HL-60 (cell line): Measurements from ENCODE around the gene NUCB1.

ENCODE experiments used
- DNase-seq, 2 experiments: peaks; one replicate each; pipeline ENCODE4 v3.0.0-alpha.2; 2010 to 2020; ENCODE audit warnings: low read depth in 1 of 2, low spot score in 1 of 2
- H3K27ac ChIP-seq: fragments of 250-450 bp; sonication (Bioruptor Pico); replicated peaks from 2 replicates; pipeline ENCODE4 v1.5.1; 2020; ENCODE audit warnings: mild to moderate bottlenecking, moderate library complexity
- H3K27me3 ChIP-seq: fragments of 250-450 bp; sonication (Bioruptor Pico); 2 replicates; pipeline ENCODE4 v1.5.1; 2021; ENCODE audit warnings: mild to moderate bottlenecking, moderate library complexity; ENCODE audit not compliant: insufficient read depth, poor library complexity, severe bottlenecking
- H3K4me3 ChIP-seq: replicated peaks from 2 replicates; pipeline ENCODE4 v1.5.1; 2011; ENCODE audit warnings: mild to moderate bottlenecking, control low read depth, low read length; ENCODE audit not compliant: insufficient read depth
- CTCF ChIP-seq: IDR thresholded peaks from one replicate; pipeline ENCODE4 v1.5.1; 2011; ENCODE audit warnings: low read length, control low read depth, inconsistent platforms; ENCODE audit not compliant: insufficient read depth
- GABPA ChIP-seq: IDR thresholded peaks from 2 replicates; pipeline ENCODE4 v1.6.1; 2012; ENCODE audit warnings: low read depth
- POLR2AphosphoS5 ChIP-seq: IDR thresholded peaks from 2 replicates; pipeline ENCODE4 v1.6.1; 2012; ENCODE audit warnings: low read depth
- SPI1 ChIP-seq: IDR thresholded peaks from 2 replicates; pipeline ENCODE4 v1.6.1; 2012; ENCODE audit warnings: low read depth, mild to moderate bottlenecking, borderline replicate concordance
- long read RNA-seq: library from polyadenylated mRNA; unstranded; transcript quantifications from one replicate; pipeline ENCODE4 v2.0.0, GENCODE V29; 2020
- TF ChIP-seq, protein P1 (sequence below): IDR thresholded peaks from 2 replicates; pipeline ENCODE4 v1.6.1; 2012; ENCODE audit warnings: low read depth; ENCODE audit not compliant: insufficient replicate concordance

NUCB1 gene
- long read RNA-seq, transcript NUCB1-201 (13 exons, 2,668 nt), result major isoform, 100 of 134 reads
- long read RNA-seq, partial matches to known transcripts, result 21 of 134 reads
- long read RNA-seq, other reads (novel, unspliced or antisense), result 12 of 134 reads

DNA sequence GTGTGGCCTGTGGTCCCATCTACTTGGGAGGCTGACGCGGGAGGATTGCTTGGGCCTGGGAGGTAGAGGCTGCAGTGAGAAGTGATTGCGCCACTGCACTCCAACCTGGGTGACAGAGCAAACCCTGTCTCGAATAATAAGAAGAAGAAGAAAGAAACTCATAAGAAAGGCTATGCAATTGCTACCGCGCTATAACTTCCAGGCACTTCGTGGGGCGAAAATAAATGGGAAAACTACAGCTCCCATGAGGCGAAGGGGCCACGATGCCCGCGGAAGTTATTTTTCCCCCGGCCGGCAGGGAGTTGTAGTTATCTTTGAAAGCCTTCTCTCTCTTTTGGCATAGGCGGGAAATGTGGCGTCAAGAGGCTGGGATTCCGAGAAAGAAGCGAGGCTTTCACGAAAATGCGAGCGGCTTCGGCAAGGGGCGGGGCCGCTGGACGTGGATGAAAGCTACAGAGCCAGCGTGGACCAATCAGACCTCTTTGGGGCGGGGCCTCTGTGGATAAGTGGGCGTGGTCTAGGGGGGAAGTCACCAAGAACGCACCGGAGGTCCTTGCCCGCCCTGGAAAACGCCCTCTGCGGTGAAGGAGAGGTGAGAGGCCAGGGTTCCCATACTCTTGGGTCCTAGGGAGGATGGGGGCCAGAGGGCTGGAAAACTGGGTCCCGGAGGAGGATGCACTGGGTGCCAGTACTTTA, at the start of gene NUCB1:
NUCB1 (plus strand) TSS at position 532 of the 696 bp plus-strand sequence. CDS start 485 bp downstream, outside the sequence.
- Histone ChIP-seq H3K27ac (peak within 1 kb of the TSS; percentile 61), H3K27me3 (peaks cover 6% of the 10 kb centered on the region), H3K4me3 (peak within 1 kb of the TSS; percentile 96)
- TF ChIP-seq POLR2AphosphoS5, result peak; percentile 44; the same call in 1 of the 2 replicates
- TF ChIP-seq SPI1, result peak; percentile 88
- no peak for TF ChIP-seq CTCF
- TF ChIP-seq GABPA, result peak; percentile 84
- DNase-seq, result peak; percentile 97 to 99

DNA sequence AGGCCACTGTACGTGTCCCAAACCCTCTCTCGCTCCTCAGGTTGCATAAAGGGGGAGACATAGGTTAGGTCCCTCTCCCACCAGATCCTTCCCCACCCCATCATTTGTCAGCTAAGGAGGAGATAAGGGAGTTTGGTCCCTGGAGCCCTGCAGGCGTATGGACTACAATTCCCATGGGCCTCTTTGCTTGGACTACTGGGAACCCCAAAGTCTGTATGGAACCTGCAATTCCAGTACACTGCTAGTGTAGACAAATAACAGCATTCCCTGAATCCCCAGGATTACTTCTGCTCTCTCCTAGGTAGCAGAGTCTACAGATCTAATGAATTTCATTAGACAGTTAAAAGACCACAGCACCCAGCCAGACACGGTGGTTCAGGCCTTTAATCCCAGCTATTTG, 47.8 kb upstream of the NUCB1 start:
- no peak overlapping the region for H3K27ac ChIP-seq
- DNase-seq, result no peak
- no peak overlapping the region for H3K4me3 ChIP-seq
- no peaks in the 10 kb centered on the region for H3K27me3 ChIP-seq
- TF ChIP-seq SPI1 (no peak), GABPA (no peak), CTCF (no peak), POLR2AphosphoS5 (no peak)
- TF ChIP-seq, protein P1, sequence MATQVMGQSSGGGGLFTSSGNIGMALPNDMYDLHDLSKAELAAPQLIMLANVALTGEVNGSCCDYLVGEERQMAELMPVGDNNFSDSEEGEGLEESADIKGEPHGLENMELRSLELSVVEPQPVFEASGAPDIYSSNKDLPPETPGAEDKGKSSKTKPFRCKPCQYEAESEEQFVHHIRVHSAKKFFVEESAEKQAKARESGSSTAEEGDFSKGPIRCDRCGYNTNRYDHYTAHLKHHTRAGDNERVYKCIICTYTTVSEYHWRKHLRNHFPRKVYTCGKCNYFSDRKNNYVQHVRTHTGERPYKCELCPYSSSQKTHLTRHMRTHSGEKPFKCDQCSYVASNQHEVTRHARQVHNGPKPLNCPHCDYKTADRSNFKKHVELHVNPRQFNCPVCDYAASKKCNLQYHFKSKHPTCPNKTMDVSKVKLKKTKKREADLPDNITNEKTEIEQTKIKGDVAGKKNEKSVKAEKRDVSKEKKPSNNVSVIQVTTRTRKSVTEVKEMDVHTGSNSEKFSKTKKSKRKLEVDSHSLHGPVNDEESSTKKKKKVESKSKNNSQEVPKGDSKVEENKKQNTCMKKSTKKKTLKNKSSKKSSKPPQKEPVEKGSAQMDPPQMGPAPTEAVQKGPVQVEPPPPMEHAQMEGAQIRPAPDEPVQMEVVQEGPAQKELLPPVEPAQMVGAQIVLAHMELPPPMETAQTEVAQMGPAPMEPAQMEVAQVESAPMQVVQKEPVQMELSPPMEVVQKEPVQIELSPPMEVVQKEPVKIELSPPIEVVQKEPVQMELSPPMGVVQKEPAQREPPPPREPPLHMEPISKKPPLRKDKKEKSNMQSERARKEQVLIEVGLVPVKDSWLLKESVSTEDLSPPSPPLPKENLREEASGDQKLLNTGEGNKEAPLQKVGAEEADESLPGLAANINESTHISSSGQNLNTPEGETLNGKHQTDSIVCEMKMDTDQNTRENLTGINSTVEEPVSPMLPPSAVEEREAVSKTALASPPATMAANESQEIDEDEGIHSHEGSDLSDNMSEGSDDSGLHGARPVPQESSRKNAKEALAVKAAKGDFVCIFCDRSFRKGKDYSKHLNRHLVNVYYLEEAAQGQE, result no peak

GRCh38 chr19:48853483-48853882, 46.6 kb upstream of the NUCB1 start:
- no peak for DNase-seq
- H3K4me3 ChIP-seq, result no peak overlapping the region
- no peaks in the 10 kb centered on the region for H3K27me3 ChIP-seq
- TF ChIP-seq, protein P1, result no peak
- TF ChIP-seq GABPA, result no peak
- TF ChIP-seq CTCF, result no peak
- no peak for TF ChIP-seq SPI1
- TF ChIP-seq POLR2AphosphoS5, result no peak
- H3K27ac ChIP-seq, result no peak overlapping the region
